SK-N-SH (cell line): ENCODE results near the gene CIITA. TPM values are rescaled to one million over a fixed set of nuclear protein-coding genes. Genes with fewer than 3 reads are reported as not detected.

Experiments used
- CTCF ChIA-PET: fragments of 300-600, 350-600 bp; formaldehyde crosslinking; extraction: SDS; loops from one replicate; lab custom pipeline; 2021; lab: Yijun Ruan, JAX
- POLR2A ChIA-PET: fragments of 350-600 bp; sonication (Branson Sonifier 250); formaldehyde crosslinking; extraction: SDS; loops from one replicate; lab custom pipeline; 2020; ENCODE audit warnings: antibody characterized with exemption, inconsistent platforms; lab: Yijun Ruan, JAX
- DNase-seq: peaks from one replicate; pipeline ENCODE4 v3.0.0; 2012
- H2AFZ ChIP-seq: fragments of 200-600 bp; sonication (generic); 2 replicates; pipeline ENCODE4 v1.8.1; 2016; ENCODE audit warnings: antibody characterized with exemption, mild to moderate bottlenecking, low read depth
- H3F3A ChIP-seq: fragments of 200-600 bp; sonication (generic); replicated peaks from 2 replicates; pipeline ENCODE3; 2016; ENCODE audit warnings: antibody characterized with exemption, mild to moderate bottlenecking; ENCODE audit not compliant: insufficient read depth
- H3K27ac ChIP-seq, 2 experiments: fragments of 200-500 bp in 1 of 2; fragments of 200-600 bp in 1 of 2; sonication (Bioruptor generic) in 1 of 2; sonication (generic), shearing (Covaris generic) in 1 of 2; 2 replicates each; pipeline versions ENCODE4 v1.5.1 to v1.6.1; 2014 to 2016; ENCODE audit warnings: low read depth in 2 of 2, inconsistent platforms in 1 of 2, low read length in 1 of 2, mild to moderate bottlenecking in 1 of 2, mixed read lengths in 1 of 2
- H3K27me3 ChIP-seq: fragments of 200-600 bp; sonication (generic), shearing (Covaris generic); 2 replicates; pipeline ENCODE4 v1.6.1; 2016; ENCODE audit warnings: mixed run types; ENCODE audit not compliant: insufficient read depth
- H3K36me3 ChIP-seq, 2 experiments: fragments of 200-500 bp in 1 of 2; fragments of 200-600 bp in 1 of 2; sonication (Bioruptor generic) in 1 of 2; sonication (generic) in 1 of 2; replicated peaks in 1 of 2; 2 replicates each; pipeline versions ENCODE3 to v1.5.1; 2014 to 2016; ENCODE audit warnings: low read length in 1 of 2, mild to moderate bottlenecking in 1 of 2; ENCODE audit not compliant: insufficient read depth in 2 of 2, control insufficient read depth in 1 of 2
- H3K4me1 ChIP-seq, 2 experiments: fragments of 200-500 bp in 1 of 2; fragments of 200-600 bp in 1 of 2; sonication (Bioruptor generic) in 1 of 2; sonication (generic), shearing (Covaris generic) in 1 of 2; 2 replicates each; pipeline versions ENCODE4 v1.5.1 to v1.6.1; 2014 to 2016; ENCODE audit warnings: low read depth in 1 of 2, low read length in 1 of 2, mixed run types in 1 of 2; ENCODE audit not compliant: insufficient read depth in 2 of 2, control insufficient read depth in 1 of 2
- H3K4me2 ChIP-seq: fragments of 200-600 bp; sonication (generic), shearing (Covaris generic); 2 replicates; pipeline ENCODE4 v1.6.1; 2017; ENCODE audit warnings: mixed run types
- H3K4me3 ChIP-seq, 2 experiments: fragments of 200-500 bp in 1 of 2; fragments of 200-600 bp in 1 of 2; sonication (Bioruptor generic) in 1 of 2; sonication (generic), shearing (Covaris generic) in 1 of 2; 2 replicates each; pipeline versions ENCODE4 v1.5.1 to v1.8.1; 2014 to 2016; ENCODE audit warnings: low read depth in 2 of 2, inconsistent platforms in 1 of 2, low read length in 1 of 2, mild to moderate bottlenecking in 1 of 2, mixed read lengths in 1 of 2, moderate library complexity in 1 of 2
- H3K79me2 ChIP-seq: fragments of 200-600 bp; sonication (generic); 2 replicates; pipeline ENCODE4 v1.8.1; 2017; ENCODE audit warnings: mild to moderate bottlenecking; ENCODE audit not compliant: insufficient read depth
- H3K9ac ChIP-seq: fragments of 200-600 bp; sonication (generic); 2 replicates; pipeline ENCODE4 v1.6.1; 2017; ENCODE audit warnings: mixed run types
- H3K9me2 ChIP-seq: fragments of 200-600 bp; sonication (generic); 2 replicates; pipeline ENCODE4 v1.6.1; 2017; ENCODE audit warnings: mixed run types
- H3K9me3 ChIP-seq: fragments of 200-600 bp; sonication (generic); 2 replicates; pipeline ENCODE4 v1.6.1; 2017; ENCODE audit warnings: mixed run types, mild to moderate bottlenecking, moderate library complexity
- H4K20me1 ChIP-seq: fragments of 200-600 bp; sonication (generic); 2 replicates; pipeline ENCODE4 v1.6.1; 2017; ENCODE audit warnings: mild to moderate bottlenecking, mixed run types; ENCODE audit not compliant: insufficient read depth
- CHD2 ChIP-seq: fragments of 150-350 bp; IDR thresholded peaks from 2 replicates; pipeline ENCODE4 v1.6.1; 2018; ENCODE audit warnings: low read length; ENCODE audit not compliant: partially characterized antibody
- EZH2phosphoT487 ChIP-seq: fragments of 200-600 bp; sonication (generic); IDR thresholded peaks from 2 replicates; pipeline ENCODE4 v1.6.1; 2017; ENCODE audit warnings: low read depth, mixed run types, mild to moderate bottlenecking, antibody characterized with exemption, moderate library complexity, borderline replicate concordance
- FOXJ3 ChIP-seq: sonication (generic); formaldehyde crosslinking; IDR thresholded peaks from 2 replicates; pipeline ENCODE4 v1.5.1; 2020; ENCODE audit warnings: mild to moderate bottlenecking, missing genetic modification reagents
- FOXM1 ChIP-seq: IDR thresholded peaks from 2 replicates; pipeline ENCODE4 v1.4.0; 2012; ENCODE audit warnings: low read depth, mild to moderate bottlenecking
- GABPA ChIP-seq: IDR thresholded peaks from 2 replicates; pipeline ENCODE4 v1.4.0; 2012; ENCODE audit warnings: low read depth, mild to moderate bottlenecking
- GATA2 ChIP-seq: sonication (generic); formaldehyde crosslinking; IDR thresholded peaks from 2 replicates; pipeline ENCODE4 v1.5.0; 2020; ENCODE audit warnings: mild to moderate bottlenecking, missing genetic modification reagents
- MEF2A ChIP-seq: IDR thresholded peaks from 2 replicates; pipeline ENCODE4 v1.4.0; 2012; ENCODE audit warnings: low read depth, borderline replicate concordance
- MXI1 ChIP-seq: IDR thresholded peaks from 2 replicates; pipeline ENCODE4 v1.6.1; 2012; ENCODE audit warnings: mild to moderate bottlenecking, low read depth, low read length, improper control_type of control experiment
- NFIC ChIP-seq: IDR thresholded peaks from 2 replicates; pipeline ENCODE4 v1.4.0; 2012; ENCODE audit warnings: borderline replicate concordance
- NRF1 ChIP-seq: IDR thresholded peaks from 2 replicates; pipeline ENCODE4 v1.6.1; 2012; ENCODE audit warnings: low read depth, mild to moderate bottlenecking, low read length
- RAD21 ChIP-seq: IDR thresholded peaks from 2 replicates; pipeline ENCODE4 v1.6.1; 2012; ENCODE audit warnings: mild to moderate bottlenecking, low read length
- RCOR1 ChIP-seq: fragments of 150-350 bp; IDR thresholded peaks from 2 replicates; pipeline ENCODE4 v1.6.1; 2017; ENCODE audit warnings: antibody characterized with exemption, low read length
- RXRA ChIP-seq: IDR thresholded peaks from 2 replicates; pipeline ENCODE4 v1.4.0; 2012; ENCODE audit warnings: low read depth, mild to moderate bottlenecking, borderline replicate concordance
- SIN3A ChIP-seq: IDR thresholded peaks from 2 replicates; pipeline ENCODE4 v1.6.1; 2012; ENCODE audit warnings: low read depth, mild to moderate bottlenecking, low read length, moderate library complexity, borderline replicate concordance
- TAF1 ChIP-seq: IDR thresholded peaks from 2 replicates; pipeline ENCODE4 v1.6.1; 2012; ENCODE audit warnings: low read depth, mild to moderate bottlenecking, low read length, moderate library complexity, borderline replicate concordance
- TCF12 ChIP-seq: IDR thresholded peaks from 2 replicates; pipeline ENCODE4 v1.4.0; 2012
- TEAD4 ChIP-seq: IDR thresholded peaks from 2 replicates; pipeline ENCODE4 v1.4.0; 2012; ENCODE audit warnings: mild to moderate bottlenecking, borderline replicate concordance; ENCODE audit not compliant: insufficient read depth
- YY1 ChIP-seq: IDR thresholded peaks from 2 replicates; pipeline ENCODE4 v1.4.0; 2012; ENCODE audit warnings: low read depth, mild to moderate bottlenecking
- WGBS: methylation state at CpG from one replicate; pipeline ENCODE4 v1.1.6; 2017; ENCODE audit warnings: low lambda C conversion rate; 5-methylcytosine and 5-hydroxymethylcytosine counted together
- polyA plus RNA-seq, 3 experiments: library from polyadenylated mRNA; depleted of rRNA; stranded (reverse); fragments of >200 nt; gene quantifications; 2 replicates each; pipeline ENCODE4 v1.2.3, GENCODE V29; 2012
- TF ChIP-seq, protein P1 (sequence below): IDR thresholded peaks from 2 replicates; pipeline ENCODE4 v1.4.0; 2012; ENCODE audit warnings: low read depth, borderline replicate concordance
- TF ChIP-seq, protein P2 (sequence below): fragments of 200-600 bp; sonication (generic); IDR thresholded peaks from 2 replicates; pipeline ENCODE4 v1.6.1; 2017; ENCODE audit warnings: antibody characterized with exemption, mild to moderate bottlenecking, moderate library complexity
- TF ChIP-seq, protein P3 (sequence below): IDR thresholded peaks from 2 replicates; pipeline ENCODE4 v1.4.0; 2012; ENCODE audit warnings: low read depth

CIITA gene
- polyA plus RNA-seq, 1 of the 3 experiments (the other 2 are of a cell fraction) = 0.23 TPM

DNA sequence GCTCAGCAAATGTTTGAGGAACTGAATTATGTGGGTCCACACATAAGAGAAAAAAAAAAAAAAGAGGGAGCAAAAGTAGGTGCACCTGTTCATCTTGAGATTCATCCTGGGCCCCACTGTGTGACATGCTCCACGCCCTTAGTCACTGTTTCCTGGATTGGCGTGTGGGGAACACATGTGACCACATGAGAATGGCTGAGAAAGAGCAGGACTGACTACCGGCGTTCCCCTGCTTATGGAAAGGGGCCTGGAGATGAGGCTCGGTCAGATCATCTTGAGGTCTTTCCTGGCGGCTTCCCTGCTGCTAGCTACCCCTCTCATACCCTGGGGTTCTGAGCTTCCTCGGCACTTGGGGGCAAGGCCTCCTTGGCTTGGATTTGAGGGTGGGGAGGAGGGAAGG is 61.3 kb downstream of the CIITA start:
- CTCF ChIA-PET = interaction anchor here (1.5 to 2.9 kb wide), 3 partner anchors 20 to 317 kb away, joined by 3 to 16 read pairs (median 7); no protein-coding TSS in a partner anchor
- Histone ChIP-seq H3K4me3 (no peak overlapping the region), H3K9me2 (no peaks in the 10 kb centered on the region), H4K20me1 (peaks cover 77% of the 10 kb centered on the region), H2AFZ (no peak overlapping the region), H3K36me3 (peaks cover 3 to 24% of the 10 kb centered on the region in 2 experiments), H3K79me2 (peaks cover 84% of the 10 kb centered on the region), H3F3A (no peaks in the 10 kb centered on the region), H3K27me3 (no peaks in the 10 kb centered on the region), H3K9me3 (no peaks in the 10 kb centered on the region), H3K4me1 (peaks cover 15 to 74% of the 10 kb centered on the region in 2 experiments), H3K9ac (no peak overlapping the region), H3K4me2 (peak overlapping the region; percentile 99), H3K27ac (no peak overlapping the region; a peak in 1 of 4 replicates)
- 97% methylated on average over 7 of the region's 7 CpGs for WGBS
- POLR2A ChIA-PET = no interaction called here
- DNase-seq = no peak
- TF ChIP-seq, protein P1, sequence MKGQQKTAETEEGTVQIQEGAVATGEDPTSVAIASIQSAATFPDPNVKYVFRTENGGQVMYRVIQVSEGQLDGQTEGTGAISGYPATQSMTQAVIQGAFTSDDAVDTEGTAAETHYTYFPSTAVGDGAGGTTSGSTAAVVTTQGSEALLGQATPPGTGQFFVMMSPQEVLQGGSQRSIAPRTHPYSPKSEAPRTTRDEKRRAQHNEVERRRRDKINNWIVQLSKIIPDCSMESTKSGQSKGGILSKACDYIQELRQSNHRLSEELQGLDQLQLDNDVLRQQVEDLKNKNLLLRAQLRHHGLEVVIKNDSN = no peak
- TF ChIP-seq, protein P2, sequence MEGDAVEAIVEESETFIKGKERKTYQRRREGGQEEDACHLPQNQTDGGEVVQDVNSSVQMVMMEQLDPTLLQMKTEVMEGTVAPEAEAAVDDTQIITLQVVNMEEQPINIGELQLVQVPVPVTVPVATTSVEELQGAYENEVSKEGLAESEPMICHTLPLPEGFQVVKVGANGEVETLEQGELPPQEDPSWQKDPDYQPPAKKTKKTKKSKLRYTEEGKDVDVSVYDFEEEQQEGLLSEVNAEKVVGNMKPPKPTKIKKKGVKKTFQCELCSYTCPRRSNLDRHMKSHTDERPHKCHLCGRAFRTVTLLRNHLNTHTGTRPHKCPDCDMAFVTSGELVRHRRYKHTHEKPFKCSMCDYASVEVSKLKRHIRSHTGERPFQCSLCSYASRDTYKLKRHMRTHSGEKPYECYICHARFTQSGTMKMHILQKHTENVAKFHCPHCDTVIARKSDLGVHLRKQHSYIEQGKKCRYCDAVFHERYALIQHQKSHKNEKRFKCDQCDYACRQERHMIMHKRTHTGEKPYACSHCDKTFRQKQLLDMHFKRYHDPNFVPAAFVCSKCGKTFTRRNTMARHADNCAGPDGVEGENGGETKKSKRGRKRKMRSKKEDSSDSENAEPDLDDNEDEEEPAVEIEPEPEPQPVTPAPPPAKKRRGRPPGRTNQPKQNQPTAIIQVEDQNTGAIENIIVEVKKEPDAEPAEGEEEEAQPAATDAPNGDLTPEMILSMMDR = no peak
- TF ChIP-seq EZH2phosphoT487 (no peak), RAD21 (no peak), CHD2 (no peak)

DNA sequence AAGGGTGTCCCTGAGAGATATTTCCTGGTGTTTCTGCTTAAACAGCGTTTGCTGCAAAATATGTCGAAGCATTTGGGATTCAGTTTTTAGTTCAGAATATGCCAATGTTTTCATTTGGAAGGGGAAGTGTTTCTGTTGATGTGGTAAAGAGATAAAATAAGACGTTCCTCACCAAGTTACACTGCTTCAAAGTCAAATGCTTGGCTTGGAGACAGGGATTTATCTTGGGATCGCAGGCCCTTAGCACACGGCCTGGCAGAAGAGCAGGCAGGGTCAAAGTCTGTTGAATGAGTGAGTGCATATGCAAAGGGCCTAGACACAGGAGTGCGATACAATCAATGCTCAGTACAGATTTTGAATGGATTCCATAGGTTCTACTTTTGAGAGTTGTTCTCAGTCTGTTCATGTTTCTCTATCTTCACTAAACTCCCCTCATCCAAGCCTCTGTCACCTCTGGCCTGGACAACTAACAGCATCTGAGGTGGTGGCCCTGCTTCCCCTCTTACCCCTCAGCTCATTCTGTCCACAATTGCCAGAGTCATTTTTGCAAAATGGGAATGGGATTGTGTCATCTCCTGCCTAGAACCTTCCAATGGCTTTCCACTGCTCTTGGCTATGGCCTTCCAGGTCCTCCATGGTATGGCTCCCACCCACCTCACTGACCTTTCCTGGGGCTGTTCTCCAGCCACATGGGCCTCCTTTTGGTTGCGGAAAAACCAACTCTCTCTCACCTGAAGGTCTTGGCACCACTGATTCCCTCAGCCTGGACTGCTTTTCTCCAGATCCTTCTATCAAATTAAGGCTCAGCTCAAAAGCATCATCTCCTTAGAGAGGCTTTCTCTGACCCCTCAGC is 62.0 kb downstream of the CIITA start:
- H4K20me1 ChIP-seq = peaks cover 70% of the 10 kb centered on the region
- ChIA-PET CTCF (interaction anchor here (2.0 to 2.9 kb wide), 2 partner anchors 21 to 25 kb away, joined by 7 to 16 read pairs; no protein-coding TSS in a partner anchor), POLR2A (no interaction called here)
- TF ChIP-seq FOXM1 = no peak
- no peak for TF ChIP-seq GATA2 (CRISPR knock-in tag)
- TF ChIP-seq, protein P1 = no peak
- TF ChIP-seq SIN3A = no peak
- TF ChIP-seq TEAD4 = no peak
- TF ChIP-seq MEF2A = no peak
- no peak for TF ChIP-seq RAD21
- TF ChIP-seq TAF1 = no peak
- no peak for TF ChIP-seq NFIC
- TF ChIP-seq, protein P3, sequence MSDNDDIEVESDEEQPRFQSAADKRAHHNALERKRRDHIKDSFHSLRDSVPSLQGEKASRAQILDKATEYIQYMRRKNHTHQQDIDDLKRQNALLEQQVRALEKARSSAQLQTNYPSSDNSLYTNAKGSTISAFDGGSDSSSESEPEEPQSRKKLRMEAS = no peak
- no peak for TF ChIP-seq EZH2phosphoT487
- no peak for TF ChIP-seq YY1
- TF ChIP-seq TCF12 = no peak
- no peak for TF ChIP-seq RCOR1
- no peak for TF ChIP-seq GABPA
- TF ChIP-seq MXI1 = no peak
- TF ChIP-seq RXRA = no peak
- TF ChIP-seq NRF1 = no peak
- no peak for TF ChIP-seq FOXJ3 (CRISPR knock-in tag)
- H3F3A ChIP-seq = no peaks in the 10 kb centered on the region
- peaks cover 15 to 73% of the 10 kb centered on the region in 2 experiments for H3K4me1 ChIP-seq
- WGBS = 90% methylated on average over 7 of the region's 7 CpGs
- H3K4me3 ChIP-seq = 0 out of 4 replicates have a peak overlapping the region, but pooled peaks of 1 of the 2 experiments have one; percentile 78
- H3K36me3 ChIP-seq = peaks cover 3 to 22% of the 10 kb centered on the region in 2 experiments
- no peaks in the 10 kb centered on the region for H3K9me2 ChIP-seq
- no peak overlapping the region for H2AFZ ChIP-seq
- no peaks in the 10 kb centered on the region for H3K9me3 ChIP-seq
- H3K9ac ChIP-seq = no peak overlapping the region
- peaks cover 77% of the 10 kb centered on the region for H3K79me2 ChIP-seq
- DNase-seq = no peak
- H3K4me2 ChIP-seq = peak overlapping the region; percentile 99
- H3K27ac ChIP-seq = no peak overlapping the region
- no peaks in the 10 kb centered on the region for H3K27me3 ChIP-seq
